ENCODE measurements around the gene MX1. TPM values are rescaled to one million over a fixed set of nuclear protein-coding genes. Genes with fewer than 3 reads are reported as not detected.

MX1 gene
- total and polyA plus RNA-seq, 2 donors (not counting 3 experiments of a cell fraction or from before 2014, with no cell fraction given) = 5.9 to 25.1 TPM

DNA sequence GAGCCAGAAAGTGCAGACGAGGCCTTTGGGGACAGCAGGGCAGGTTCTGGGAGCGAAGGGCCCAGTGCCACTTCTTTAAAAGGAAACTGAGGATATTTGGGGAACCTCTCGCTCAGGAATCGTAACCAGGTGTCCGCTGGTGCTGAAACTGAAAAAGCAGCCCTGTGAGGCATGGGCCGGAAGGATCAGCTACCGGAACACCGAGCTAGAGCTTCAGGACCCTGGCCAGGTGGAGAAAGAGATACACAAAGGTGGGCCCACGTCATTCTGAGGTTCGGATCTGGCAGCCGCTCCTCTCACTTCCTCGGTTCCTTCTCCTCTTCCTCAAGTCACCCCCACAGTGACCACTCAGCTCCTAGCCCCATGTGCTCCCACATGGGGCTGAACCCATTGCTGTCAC, 46.1 kb upstream of the MX1 start:
- CTCF ChIA-PET = no interaction called here

DNA sequence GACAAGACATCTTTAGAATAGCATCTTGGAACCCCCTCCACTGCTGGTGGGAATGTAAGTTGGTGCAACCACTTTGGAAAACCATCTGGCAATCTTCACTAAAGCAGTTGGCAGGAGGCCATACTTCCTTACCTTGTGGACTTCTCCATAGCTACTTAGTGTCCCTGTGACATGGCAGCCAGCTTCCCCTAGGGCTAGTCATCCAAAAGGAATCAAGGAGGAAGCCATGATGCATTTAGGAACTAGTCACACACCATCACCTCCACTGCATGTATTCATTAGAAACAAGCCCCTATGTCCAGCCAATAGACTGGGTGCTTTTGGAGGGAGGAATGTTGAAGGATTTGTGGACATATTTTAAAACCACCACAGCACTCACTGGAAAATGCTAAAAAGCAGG, 44.3 kb upstream of the MX1 start:
- DNase-seq (ENCODE audit: low read depth, low spot score) (no peak), FAIRE-seq (no peak)
- H3K4me3 ChIP-seq (replicated peaks in 1 of 3; ENCODE audit: insufficient read depth in 1 of 3, low read depth in 1 of 3, low read length in 3 of 3) = no peak overlapping the region
- intact Hi-C loops (cut with micrococcal nuclease) = no loop called here
- BruUV-seq (replicated peaks) = no TSS peak
- H3K9me3 ChIP-seq (replicated peaks; ENCODE audit: control insufficient read depth, insufficient read depth, low read length) = no peaks in the 10 kb centered on the region
- no peaks in the 10 kb centered on the region for H3K4me1 ChIP-seq (ENCODE audit: control insufficient read depth, extremely low read depth, insufficient read depth, low read length)
- no peaks in the 10 kb centered on the region for H3K79me2 ChIP-seq (ENCODE audit: control insufficient read depth, insufficient read depth, low read length)
- no peaks in the 10 kb centered on the region for H3K36me3 ChIP-seq (ENCODE audit: control insufficient read depth in 2 of 2, extremely low read depth in 1 of 2, insufficient read depth in 2 of 2, low read length in 2 of 2)
- no peak overlapping the region for H3K4me2 ChIP-seq (ENCODE audit: insufficient read depth, low read length)
- no peaks in the 10 kb centered on the region for H4K20me1 ChIP-seq (replicated peaks; ENCODE audit: control insufficient read depth, extremely low read depth, insufficient read depth, low read length)
- ChIA-PET POLR2A (no interaction called here), CTCF (no interaction called here)
- dilution Hi-C loops (cut with MboI; ENCODE audit: extremely low pct_ligation_motif_present, low sequenced_read_pairs) = no loop called here
- H3K27me3 ChIP-seq (ENCODE audit: control insufficient read depth in 2 of 2, insufficient read depth in 2 of 2, low read length in 2 of 2) = no peaks in the 10 kb centered on the region
- TF ChIP-seq POLR2AphosphoS5 (IDR thresholded peaks at IDR 0.05; ENCODE audit: insufficient read depth, low read depth, low read length) (no peak), FOS (IDR thresholded peaks at IDR 0.05; ENCODE audit: borderline replicate concordance, insufficient read depth, low read length) (no peak), GATA2 (IDR thresholded peaks at IDR 0.05; ENCODE audit: insufficient read depth, insufficient read length, low read depth, low read length) (no peak), JUN (IDR thresholded peaks at IDR 0.05; ENCODE audit: borderline replicate concordance, insufficient read depth, insufficient read length, low read depth) (no peak), MYC (IDR thresholded peaks at IDR 0.05; ENCODE audit: low read depth, low read length) (no peak), EZH2 (IDR thresholded peaks at IDR 0.05; ENCODE audit: borderline replicate concordance, low read depth, low read length, severe bottlenecking) (no peak), POLR2A (IDR thresholded peaks at IDR 0.05; ENCODE audit: low read depth, low read length) (no peak)
- TF ChIP-seq, protein P1, sequence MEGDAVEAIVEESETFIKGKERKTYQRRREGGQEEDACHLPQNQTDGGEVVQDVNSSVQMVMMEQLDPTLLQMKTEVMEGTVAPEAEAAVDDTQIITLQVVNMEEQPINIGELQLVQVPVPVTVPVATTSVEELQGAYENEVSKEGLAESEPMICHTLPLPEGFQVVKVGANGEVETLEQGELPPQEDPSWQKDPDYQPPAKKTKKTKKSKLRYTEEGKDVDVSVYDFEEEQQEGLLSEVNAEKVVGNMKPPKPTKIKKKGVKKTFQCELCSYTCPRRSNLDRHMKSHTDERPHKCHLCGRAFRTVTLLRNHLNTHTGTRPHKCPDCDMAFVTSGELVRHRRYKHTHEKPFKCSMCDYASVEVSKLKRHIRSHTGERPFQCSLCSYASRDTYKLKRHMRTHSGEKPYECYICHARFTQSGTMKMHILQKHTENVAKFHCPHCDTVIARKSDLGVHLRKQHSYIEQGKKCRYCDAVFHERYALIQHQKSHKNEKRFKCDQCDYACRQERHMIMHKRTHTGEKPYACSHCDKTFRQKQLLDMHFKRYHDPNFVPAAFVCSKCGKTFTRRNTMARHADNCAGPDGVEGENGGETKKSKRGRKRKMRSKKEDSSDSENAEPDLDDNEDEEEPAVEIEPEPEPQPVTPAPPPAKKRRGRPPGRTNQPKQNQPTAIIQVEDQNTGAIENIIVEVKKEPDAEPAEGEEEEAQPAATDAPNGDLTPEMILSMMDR (IDR thresholded peaks at IDR 0.05; ENCODE audit: extremely low read depth in 1 of 2, insufficient read depth in 1 of 2, low read depth in 1 of 2, low read length in 2 of 2) = no peak
- TF ChIP-seq, protein P2, sequence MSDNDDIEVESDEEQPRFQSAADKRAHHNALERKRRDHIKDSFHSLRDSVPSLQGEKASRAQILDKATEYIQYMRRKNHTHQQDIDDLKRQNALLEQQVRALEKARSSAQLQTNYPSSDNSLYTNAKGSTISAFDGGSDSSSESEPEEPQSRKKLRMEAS (IDR thresholded peaks at IDR 0.05; ENCODE audit: insufficient read depth, insufficient read length) = no peak
- no peak overlapping the region for H3K9ac ChIP-seq (replicated peaks; ENCODE audit: extremely low read depth, insufficient read depth, low read length)
- H3K9me1 ChIP-seq (replicated peaks; ENCODE audit: control insufficient read depth, extremely low read depth, insufficient read depth, low read length) = no peaks in the 10 kb centered on the region
- no peak overlapping the region for H3K27ac ChIP-seq (ENCODE audit: insufficient read depth, low read depth, low read length)
- no peak overlapping the region for H2AFZ ChIP-seq (ENCODE audit: low read depth, low read length)

More for the DNA sequence above, 46.1 kb upstream of the MX1 start:
- Histone ChIP-seq H3K4me1 (ENCODE audit: control insufficient read depth, extremely low read depth, insufficient read depth, low read length) (no peaks in the 10 kb centered on the region), H2AFZ (ENCODE audit: low read depth, low read length) (no peak overlapping the region), H3K27ac (ENCODE audit: insufficient read depth, low read depth, low read length) (no peak overlapping the region), H3K27me3 (ENCODE audit: control insufficient read depth in 2 of 2, insufficient read depth in 2 of 2, low read length in 2 of 2) (no peaks in the 10 kb centered on the region), H3K4me2 (ENCODE audit: insufficient read depth, low read length) (no peak overlapping the region), H3K79me2 (ENCODE audit: control insufficient read depth, insufficient read depth, low read length) (no peaks in the 10 kb centered on the region), H3K9me1 (replicated peaks; ENCODE audit: control insufficient read depth, extremely low read depth, insufficient read depth, low read length) (no peaks in the 10 kb centered on the region), H3K4me3 (replicated peaks in 1 of 3; ENCODE audit: insufficient read depth in 1 of 3, low read depth in 1 of 3, low read length in 3 of 3) (no peak overlapping the region), H3K36me3 (ENCODE audit: control insufficient read depth in 2 of 2, extremely low read depth in 1 of 2, insufficient read depth in 2 of 2, low read length in 2 of 2) (no peaks in the 10 kb centered on the region), H3K9ac (replicated peaks; ENCODE audit: extremely low read depth, insufficient read depth, low read length) (no peak overlapping the region), H3K9me3 (replicated peaks; ENCODE audit: control insufficient read depth, insufficient read depth, low read length) (no peaks in the 10 kb centered on the region), H4K20me1 (replicated peaks; ENCODE audit: control insufficient read depth, extremely low read depth, insufficient read depth, low read length) (no peaks in the 10 kb centered on the region)
- intact Hi-C loops (cut with micrococcal nuclease) (no loop called here), dilution Hi-C loops (cut with MboI; ENCODE audit: extremely low pct_ligation_motif_present, low sequenced_read_pairs) (no loop called here)
- no peak for FAIRE-seq
- DNase-seq (ENCODE audit: low read depth, low spot score) = no peak
- POLR2A ChIA-PET = no interaction called here
- no TSS peak for BruUV-seq (replicated peaks)
- TF ChIP-seq EZH2 (IDR thresholded peaks at IDR 0.05; ENCODE audit: borderline replicate concordance, low read depth, low read length, severe bottlenecking) (no peak), POLR2A (IDR thresholded peaks at IDR 0.05; ENCODE audit: low read depth, low read length) (no peak), FOS (IDR thresholded peaks at IDR 0.05; ENCODE audit: borderline replicate concordance, insufficient read depth, low read length) (no peak)
- TF ChIP-seq, protein P2 (IDR thresholded peaks at IDR 0.05; ENCODE audit: insufficient read depth, insufficient read length) = no peak

Data from endothelial cell of umbilical vein (primary cell).